Measurements from ENCODE around the gene MEGF11.

Gene MEGF11

GRCh38 chr15:65949011-65949410, 304.5 kb downstream of the MEGF11 start:
- Histone ChIP-seq H3K4me1 (ENCODE audit: insufficient read depth, low read length, severe bottlenecking) (peaks cover 7% of the 10 kb centered on the region), H3K9me2 (ENCODE audit: low read depth, low read length) (no peaks in the 10 kb centered on the region), H4K20me1 (ENCODE audit: insufficient read depth, low read length) (no peaks in the 10 kb centered on the region), H3K79me2 (ENCODE audit: insufficient read depth, low read length) (no peaks in the 10 kb centered on the region), H3K9me3 (ENCODE audit: low read length) (no peaks in the 10 kb centered on the region), H3K27me3 (ENCODE audit: insufficient read depth, low read length) (no peaks in the 10 kb centered on the region), H3K4me3 (ENCODE audit: low read depth, low read length, poor library complexity, severe bottlenecking) (no peak overlapping the region), H3K27ac (ENCODE audit: low read depth, low read length, poor library complexity, severe bottlenecking) (no peak overlapping the region), H3K4me2 (ENCODE audit: low read length) (no peak overlapping the region), H2AFZ (ENCODE audit: low read length) (no peak overlapping the region), H3K9ac (ENCODE audit: low read length) (no peak overlapping the region), H3K36me3 (ENCODE audit: insufficient read depth, low read length) (no peaks in the 10 kb centered on the region), H3F3A (ENCODE audit: insufficient read depth, low read length) (no peaks in the 10 kb centered on the region)
- no peak for TF ChIP-seq CTCF (IDR thresholded peaks at IDR 0.05; ENCODE audit: low read length)
- TF ChIP-seq EZH2 (IDR thresholded peaks at IDR 0.05; ENCODE audit: borderline replicate concordance, low read length) = no peak

GRCh38 chr15:65948383-65948782, 305.2 kb downstream of the MEGF11 start:
- no peaks in the 10 kb centered on the region for H3K79me2 ChIP-seq (ENCODE audit: insufficient read depth, low read length)
- H3F3A ChIP-seq (ENCODE audit: insufficient read depth, low read length) = no peaks in the 10 kb centered on the region
- H2AFZ ChIP-seq (ENCODE audit: low read length) = no peak overlapping the region
- H3K9me2 ChIP-seq (ENCODE audit: low read depth, low read length) = no peaks in the 10 kb centered on the region
- H3K27ac ChIP-seq (ENCODE audit: low read depth, low read length, poor library complexity, severe bottlenecking) = no peak overlapping the region
- H3K9me3 ChIP-seq (ENCODE audit: low read length) = no peaks in the 10 kb centered on the region
- H3K4me2 ChIP-seq (ENCODE audit: low read length) = no peak overlapping the region
- H3K9ac ChIP-seq (ENCODE audit: low read length) = no peak overlapping the region
- no peaks in the 10 kb centered on the region for H4K20me1 ChIP-seq (ENCODE audit: insufficient read depth, low read length)
- H3K4me1 ChIP-seq (ENCODE audit: insufficient read depth, low read length, severe bottlenecking) = peaks cover under 1% of the 10 kb centered on the region
- peaks cover 3% of the 10 kb centered on the region; the same call in 1 of the 2 replicates for H3K36me3 ChIP-seq (ENCODE audit: insufficient read depth, low read length)
- H3K4me3 ChIP-seq (ENCODE audit: low read depth, low read length, poor library complexity, severe bottlenecking) = no peak overlapping the region
- TF ChIP-seq EZH2 (IDR thresholded peaks at IDR 0.05; ENCODE audit: borderline replicate concordance, low read length) (no peak), CTCF (IDR thresholded peaks at IDR 0.05; ENCODE audit: low read length) (no peak)
- no peaks in the 10 kb centered on the region for H3K27me3 ChIP-seq (ENCODE audit: insufficient read depth, low read length)

- no peak overlapping the region for H3K27ac ChIP-seq (ENCODE audit: low read depth, low read length, poor library complexity, severe bottlenecking)
- no peaks in the 10 kb centered on the region for H3F3A ChIP-seq (ENCODE audit: insufficient read depth, low read length)
- H4K20me1 ChIP-seq (ENCODE audit: insufficient read depth, low read length) = no peaks in the 10 kb centered on the region
- H3K4me1 ChIP-seq (ENCODE audit: insufficient read depth, low read length, severe bottlenecking) = no peaks in the 10 kb centered on the region
- no peaks in the 10 kb centered on the region for H3K27me3 ChIP-seq (ENCODE audit: insufficient read depth, low read length)
- H3K9me3 ChIP-seq (ENCODE audit: low read length) = no peaks in the 10 kb centered on the region
- peaks cover 4% of the 10 kb centered on the region; the same call in 1 of the 2 replicates for H3K36me3 ChIP-seq (ENCODE audit: insufficient read depth, low read length)
- TF ChIP-seq EZH2 (IDR thresholded peaks at IDR 0.05; ENCODE audit: borderline replicate concordance, low read length) = no peak
- TF ChIP-seq CTCF (IDR thresholded peaks at IDR 0.05; ENCODE audit: low read length) = no peak
- no peak overlapping the region for H3K4me3 ChIP-seq (ENCODE audit: low read depth, low read length, poor library complexity, severe bottlenecking)
- no peaks in the 10 kb centered on the region for H3K79me2 ChIP-seq (ENCODE audit: insufficient read depth, low read length)
- H3K9ac ChIP-seq (ENCODE audit: low read length) = no peak overlapping the region
- no peaks in the 10 kb centered on the region for H3K9me2 ChIP-seq (ENCODE audit: low read depth, low read length)
- no peak overlapping the region for H3K4me2 ChIP-seq (ENCODE audit: low read length)
- H2AFZ ChIP-seq (ENCODE audit: low read length) = no peak overlapping the region
These were observed 306.5 kb downstream of the MEGF11 start for GRCh38 chr15:65947041-65947440.
